Measurements from ENCODE around the gene INSYN2B. TPM values are rescaled to one million over a fixed set of nuclear protein-coding genes. Genes with fewer than 3 reads are reported as not detected.

Gene INSYN2B
- polyA plus RNA-seq, 1 experiment, result 2.0 TPM

DNA sequence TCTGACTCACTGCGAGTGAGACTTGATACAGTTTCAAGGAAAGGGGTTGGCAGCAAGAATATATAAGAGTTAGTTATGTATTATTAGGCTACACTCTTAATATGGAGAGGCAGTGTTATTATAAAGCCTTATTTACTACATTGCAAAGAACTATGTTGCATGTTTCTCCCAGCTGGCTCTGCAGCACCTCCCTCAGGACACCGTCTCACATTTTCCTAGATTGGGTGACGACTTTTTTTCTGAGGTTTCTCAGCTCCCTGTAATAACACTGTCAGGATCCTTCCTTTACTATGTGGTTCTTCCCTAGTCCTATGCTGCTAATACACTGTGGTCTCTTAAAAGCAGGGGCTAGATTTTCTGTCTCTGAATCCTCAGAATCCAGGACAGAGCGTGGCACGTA lies 153.7 kb downstream of the INSYN2B start:
- DNase-seq (ENCODE audit: low read depth), result no peak
- Histone ChIP-seq H3K4me3 (ENCODE audit: low read depth, low read length) (no peak overlapping the region), H3K36me3 (ENCODE audit: control insufficient read depth, insufficient read depth, low read length) (no peaks in the 10 kb centered on the region), H3K27me3 (ENCODE audit: control insufficient read depth, insufficient read depth, low read length) (no peaks in the 10 kb centered on the region)
- ChIA-PET CTCF (interaction anchor here (0.8 to 2.3 kb wide), 7 partner anchors 10 to 154 kb away, joined by 3 to 12 read pairs (median 3); partner anchors contain the start of gene INSYN2B), POLR2A (no interaction called here)
- TF ChIP-seq, protein P1, sequence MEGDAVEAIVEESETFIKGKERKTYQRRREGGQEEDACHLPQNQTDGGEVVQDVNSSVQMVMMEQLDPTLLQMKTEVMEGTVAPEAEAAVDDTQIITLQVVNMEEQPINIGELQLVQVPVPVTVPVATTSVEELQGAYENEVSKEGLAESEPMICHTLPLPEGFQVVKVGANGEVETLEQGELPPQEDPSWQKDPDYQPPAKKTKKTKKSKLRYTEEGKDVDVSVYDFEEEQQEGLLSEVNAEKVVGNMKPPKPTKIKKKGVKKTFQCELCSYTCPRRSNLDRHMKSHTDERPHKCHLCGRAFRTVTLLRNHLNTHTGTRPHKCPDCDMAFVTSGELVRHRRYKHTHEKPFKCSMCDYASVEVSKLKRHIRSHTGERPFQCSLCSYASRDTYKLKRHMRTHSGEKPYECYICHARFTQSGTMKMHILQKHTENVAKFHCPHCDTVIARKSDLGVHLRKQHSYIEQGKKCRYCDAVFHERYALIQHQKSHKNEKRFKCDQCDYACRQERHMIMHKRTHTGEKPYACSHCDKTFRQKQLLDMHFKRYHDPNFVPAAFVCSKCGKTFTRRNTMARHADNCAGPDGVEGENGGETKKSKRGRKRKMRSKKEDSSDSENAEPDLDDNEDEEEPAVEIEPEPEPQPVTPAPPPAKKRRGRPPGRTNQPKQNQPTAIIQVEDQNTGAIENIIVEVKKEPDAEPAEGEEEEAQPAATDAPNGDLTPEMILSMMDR (IDR thresholded peaks at IDR 0.05; ENCODE audit: insufficient read depth, low read depth, low read length), result peak; percentile 33; the same call in 1 of the 2 replicates

DNA sequence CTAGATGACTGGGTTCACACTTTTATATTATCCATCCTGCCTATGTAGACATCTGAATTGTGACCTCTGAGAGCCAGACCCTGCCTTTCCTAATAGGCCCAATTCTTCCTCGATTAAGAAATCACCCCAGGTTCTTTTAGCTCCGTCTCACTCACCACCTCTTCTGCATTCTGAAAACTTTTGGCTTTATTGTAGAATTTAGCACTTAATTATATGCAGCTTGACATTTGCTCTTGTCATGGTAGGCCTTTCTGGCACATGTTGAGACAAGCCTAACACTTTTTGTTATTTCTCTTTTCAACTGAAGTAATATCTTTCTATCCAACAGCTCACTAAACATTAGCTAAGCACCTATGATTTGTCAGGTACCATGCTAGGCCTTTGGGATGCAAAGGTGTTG lies 163.3 kb downstream of the INSYN2B start:
- ChIA-PET CTCF (no interaction called here), POLR2A (no interaction called here)
- Histone ChIP-seq H3K27me3 (ENCODE audit: control insufficient read depth, insufficient read depth, low read length) (no peaks in the 10 kb centered on the region), H3K4me3 (ENCODE audit: low read depth, low read length) (no peak overlapping the region), H3K36me3 (ENCODE audit: control insufficient read depth, insufficient read depth, low read length) (no peaks in the 10 kb centered on the region)
- DNase-seq (ENCODE audit: low read depth), result no peak
- TF ChIP-seq, protein P1 (IDR thresholded peaks at IDR 0.05; ENCODE audit: insufficient read depth, low read depth, low read length), result no peak

DNA sequence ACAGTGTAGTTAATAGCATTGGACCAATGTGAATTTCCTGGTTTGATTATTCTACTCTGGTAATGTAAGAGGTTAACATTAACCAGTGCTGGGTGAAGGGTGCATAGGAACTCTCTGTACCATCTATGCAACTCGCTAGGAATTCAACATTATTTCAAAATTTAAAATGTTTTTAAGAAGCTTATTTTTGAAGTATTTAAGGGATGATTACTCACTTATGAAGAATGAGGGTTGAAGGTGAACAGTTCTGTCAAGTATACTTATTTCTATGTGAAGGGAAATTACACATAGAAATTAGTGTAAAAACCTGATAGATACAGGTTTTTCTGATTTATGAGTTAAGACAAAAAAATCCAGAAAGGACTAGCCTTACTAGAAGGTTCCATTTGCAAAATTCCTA lies 165.8 kb downstream of the INSYN2B start:
- TF ChIP-seq, protein P1 (IDR thresholded peaks at IDR 0.05; ENCODE audit: insufficient read depth, low read depth, low read length), result no peak
- H3K4me3 ChIP-seq (ENCODE audit: low read depth, low read length), result no peak overlapping the region
- DNase-seq (ENCODE audit: low read depth), result no peak
- ChIA-PET CTCF (interaction anchor here (0.9 kb wide), 1 partner anchor 12 kb away, joined by 3 read pairs; no protein-coding TSS in a partner anchor), POLR2A (no interaction called here)
- no peaks in the 10 kb centered on the region for H3K36me3 ChIP-seq (ENCODE audit: control insufficient read depth, insufficient read depth, low read length)
- no peaks in the 10 kb centered on the region for H3K27me3 ChIP-seq (ENCODE audit: control insufficient read depth, insufficient read depth, low read length)

Small RNA genes within 50 kb of the gene (small RNA-seq; reads per million reads assigned to genes)
- not detected for gene MIR378E (ENCODE audit: insufficient read length, low read depth, low replicate concordance)

Other genes with a start within 250 kb of the INSYN2B start
- not detected in 2 replicates for gene FOXI1, start 125.4 kb upstream of the INSYN2B start, polyA plus RNA-seq (2011; rRNA removed)

Measured in BJ (cell line).